ENCODE results near the gene SYNE2.

- TF ChIP-seq CTCF (IDR thresholded peaks at IDR 0.05) (no peak), POLR2AphosphoS5 (IDR thresholded peaks at IDR 0.05; ENCODE audit: insufficient read depth in 1 of 2, low read depth in 1 of 2) (no peak), POLR2A (IDR thresholded peaks at IDR 0.05) (no peak)
Measured at GRCh38 chr14:64208981-64209380, 356.2 kb downstream of the SYNE2 start.

All from vagina (tissue), 2 donors.